Smooth muscle cell of the brain vasculature (primary cell): Measurements from ENCODE around the gene MARCHF9.

Source experiments
- DNase-seq: peaks from one replicate; pipeline ENCODE4 v3.0.0-alpha.2; 2012; ENCODE audit warnings: low read depth, low spot score

The MARCHF9 gene

DNA sequence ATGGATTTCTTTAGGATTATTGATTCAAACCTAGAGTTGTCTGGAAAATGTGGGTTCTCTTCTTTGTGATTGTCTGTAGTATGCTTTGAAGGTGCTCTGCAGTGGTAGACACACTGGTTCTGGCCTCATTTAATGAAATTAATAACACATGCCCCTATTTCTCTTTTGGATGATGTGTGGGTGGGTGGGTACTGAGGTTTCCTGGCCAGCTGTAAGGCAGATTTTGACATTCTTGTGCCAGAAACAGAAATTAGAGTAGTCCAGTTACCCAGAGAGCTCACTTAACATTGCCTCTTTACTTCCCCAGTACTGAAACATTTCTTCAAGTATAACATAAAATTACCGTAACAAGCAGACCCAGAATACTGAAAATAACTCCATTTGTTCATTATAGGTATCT is 42.1 kb downstream of the MARCHF9 start:
- no peak for DNase-seq

DNA sequence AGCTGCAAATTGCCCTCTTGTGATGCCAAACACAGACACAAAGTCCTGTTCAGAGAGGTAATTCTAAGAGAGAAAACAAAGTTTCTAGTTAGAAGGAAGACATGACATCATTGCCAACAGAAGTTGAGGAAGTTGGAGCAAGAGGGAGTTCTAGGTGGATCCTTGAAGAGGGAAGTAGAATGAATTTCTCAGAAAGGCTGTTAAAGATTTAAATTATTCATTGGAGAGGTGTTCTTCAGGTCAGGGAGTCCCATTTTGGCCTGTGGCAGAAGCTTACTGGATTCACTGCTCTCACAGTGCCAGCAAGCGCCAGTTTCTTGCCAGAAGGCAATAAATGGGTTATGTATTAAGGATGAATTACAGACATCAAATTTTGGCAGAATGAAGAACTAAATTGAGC is 43.0 kb downstream of the MARCHF9 start:
- DNase-seq = no peak

DNA sequence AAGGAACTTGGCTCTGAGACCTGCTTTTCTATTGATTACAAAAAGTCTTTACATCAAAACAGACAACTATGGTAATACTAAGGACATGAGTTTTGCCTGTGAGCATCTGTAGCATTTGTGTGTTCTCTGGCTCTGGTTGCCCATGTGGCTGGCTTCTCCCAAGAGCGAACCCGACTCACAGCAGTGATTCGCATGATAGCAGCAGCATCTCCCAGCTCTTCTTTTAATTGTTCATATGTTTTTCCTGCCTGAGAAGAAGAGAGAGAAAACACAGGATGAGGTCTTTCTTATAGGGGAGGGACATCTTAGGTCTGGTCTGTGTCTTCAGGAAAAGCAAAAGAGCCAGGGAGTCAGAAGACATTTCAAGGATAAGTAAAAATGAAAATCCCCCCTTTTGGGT is 46.1 kb downstream of the MARCHF9 start:
- DNase-seq = no peak

DNA sequence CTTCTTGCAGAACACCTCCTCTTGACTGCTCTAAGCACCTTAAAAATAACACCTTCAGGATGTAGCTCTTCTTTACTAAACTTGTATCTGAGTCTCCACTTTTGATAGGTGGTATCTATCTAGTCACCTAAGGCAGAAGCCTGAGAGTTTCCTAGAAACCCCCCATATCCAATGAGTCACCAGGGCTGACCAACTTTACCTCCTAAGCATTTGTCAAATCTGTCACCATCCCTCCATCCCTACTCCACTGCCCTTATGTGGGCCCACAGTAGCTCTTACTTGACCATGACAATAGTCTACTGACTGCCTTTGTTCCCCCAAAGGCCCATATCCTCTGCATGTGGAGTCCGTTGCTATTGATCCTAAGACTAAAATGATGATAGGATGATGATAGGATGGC is 47.7 kb downstream of the MARCHF9 start:
- no peak for DNase-seq

DNA sequence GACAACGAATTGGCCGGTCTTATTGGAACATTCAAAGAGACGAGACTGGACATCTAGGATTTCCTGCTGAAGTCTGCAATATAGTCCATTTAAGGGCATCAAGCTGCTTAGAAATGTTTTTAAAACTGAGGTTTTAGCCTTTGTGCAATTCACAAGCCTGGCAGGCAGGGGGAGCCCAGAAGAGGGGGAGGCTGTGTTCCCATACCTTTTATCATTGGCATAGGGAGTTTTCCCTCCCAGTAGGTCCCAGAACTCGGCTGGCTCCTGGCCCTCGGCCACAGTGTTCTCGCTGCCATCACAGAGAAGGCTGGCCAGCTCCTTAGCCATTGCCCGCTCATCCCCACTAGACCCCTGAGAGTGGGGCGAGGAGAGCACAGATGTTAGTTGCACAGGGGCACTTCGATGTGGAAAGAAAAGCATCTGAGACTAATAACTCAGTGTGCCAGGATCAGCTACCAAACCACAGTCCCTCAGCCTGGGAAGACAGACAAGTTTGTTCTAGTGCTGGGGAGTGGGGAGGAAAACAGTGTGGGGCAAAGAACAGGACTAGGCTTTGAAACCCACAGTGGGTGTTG is 48.5 kb downstream of the MARCHF9 start:
- DNase-seq = peak; percentile 31

DNA sequence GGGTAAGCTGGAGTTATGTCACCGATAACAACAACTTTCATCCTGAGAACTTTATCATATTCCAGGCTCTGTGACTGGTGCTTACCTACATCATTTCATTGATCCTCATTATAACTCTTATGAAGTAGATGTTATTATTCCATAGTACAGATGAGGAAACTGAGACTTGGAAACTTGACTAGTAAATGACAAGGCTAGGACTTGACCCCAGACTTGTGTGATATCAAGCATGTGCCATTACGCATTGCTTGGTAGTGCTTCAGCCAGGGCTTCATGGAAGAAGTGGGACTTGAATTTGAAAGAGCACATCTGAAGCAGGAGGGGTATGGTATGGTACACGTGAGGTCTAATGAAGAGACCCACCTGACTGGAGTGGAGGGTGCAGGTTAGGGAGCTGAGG is 51.8 kb downstream of the MARCHF9 start:
- DNase-seq = no peak

DNA sequence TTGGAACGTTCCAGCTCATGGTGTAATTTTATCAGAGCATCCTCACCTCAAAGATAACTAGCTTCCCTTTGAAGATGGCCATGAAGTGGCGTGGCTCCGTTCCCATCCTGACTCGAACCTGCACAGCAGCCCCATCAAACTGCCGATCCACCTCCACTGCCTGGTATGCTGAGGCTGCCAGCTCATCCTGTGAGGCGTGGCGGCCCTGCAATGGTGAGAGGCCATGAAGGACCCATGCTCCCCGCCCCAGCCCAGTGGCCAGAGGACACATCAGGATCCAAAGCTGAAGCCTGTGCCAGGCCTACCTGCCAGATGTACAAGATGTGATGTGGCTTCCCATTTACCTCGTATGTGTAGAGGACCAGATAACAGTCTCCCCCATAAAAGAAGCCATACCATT is 52.4 kb downstream of the MARCHF9 start:
- DNase-seq = no peak

DNA sequence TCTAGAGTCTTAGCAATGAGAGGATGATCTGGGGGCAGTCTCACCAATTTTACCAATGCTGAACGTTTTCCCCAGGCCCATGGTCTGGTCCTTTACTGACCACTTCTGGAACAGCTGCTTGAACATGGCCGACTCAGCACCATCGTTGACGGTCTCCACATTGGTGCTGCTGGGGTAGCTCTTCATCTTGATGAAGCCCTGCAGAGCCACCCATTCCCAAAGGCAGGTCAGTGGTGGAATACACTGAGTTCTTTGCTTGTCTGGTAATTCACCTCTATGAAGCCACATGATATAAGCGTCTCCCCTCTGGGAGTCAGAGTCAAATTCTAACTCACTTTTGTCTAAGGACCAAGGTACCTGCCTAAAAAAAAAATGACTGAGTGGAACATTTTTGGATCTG is 53.4 kb downstream of the MARCHF9 start:
- DNase-seq = no peak

DNA sequence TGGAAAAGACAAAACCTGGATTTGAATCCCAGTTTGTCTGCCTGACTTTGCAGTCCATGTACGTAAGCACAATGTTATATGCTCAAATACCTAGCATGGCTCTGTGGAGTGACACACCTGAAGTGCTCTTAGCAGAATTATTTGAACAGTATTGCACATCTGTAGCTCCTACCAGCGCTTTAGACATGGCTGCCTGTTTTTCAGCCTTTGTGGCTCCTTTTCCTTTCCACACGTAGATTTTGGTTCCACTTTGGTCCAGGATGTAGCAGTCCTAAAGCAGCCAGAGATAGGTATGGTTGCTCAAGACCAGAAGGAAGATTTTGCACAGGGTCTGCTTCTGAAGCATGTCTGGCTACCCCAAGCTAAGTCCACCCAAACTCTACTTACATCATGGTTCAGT is 54.5 kb downstream of the MARCHF9 start:
- no peak for DNase-seq
